ACC112 (cell line): ENCODE measurements around the gene SBNO2.
"Not testable (repeated sequence)": the region's sequence is repeated elsewhere in the genome, so short reads cannot be mapped to it uniquely, and the experiment has no call there.

ENCODE experiments used
- H2AFZ ChIP-seq: fragments of 200-600 bp; sonication (generic); one replicate; pipeline ENCODE4 v1.6.0; 2017; ENCODE audit warnings: antibody characterized with exemption, low read length; ENCODE audit not compliant: unreplicated experiment
- H3K27ac ChIP-seq: fragments of 200-600 bp; sonication (generic); 2 replicates; pipeline ENCODE4 v1.5.1; 2014; ENCODE audit warnings: low read depth, mild to moderate bottlenecking, antibody characterized with exemption, low read length, moderate library complexity
- H3K27me3 ChIP-seq: fragments of 200-600 bp; sonication (generic); 2 replicates; pipeline ENCODE4 v1.6.1; 2014; ENCODE audit warnings: mild to moderate bottlenecking, antibody characterized with exemption, low read length, moderate library complexity, mixed read lengths; ENCODE audit not compliant: insufficient read depth
- H3K36me3 ChIP-seq: fragments of 200-600 bp; sonication (generic); 2 replicates; pipeline ENCODE4 v1.6.1; 2016; ENCODE audit warnings: mild to moderate bottlenecking, antibody characterized with exemption, low read length, moderate library complexity, mixed read lengths; ENCODE audit not compliant: insufficient read depth
- H3K4me1 ChIP-seq: fragments of 200-600 bp; sonication (generic); one replicate; pipeline ENCODE4 v1.6.1; 2016; ENCODE audit warnings: low read length, mixed read lengths; ENCODE audit not compliant: insufficient read depth, unreplicated experiment, control insufficient read depth
- H3K4me3 ChIP-seq: fragments of 200-600 bp; sonication (generic); 2 replicates; pipeline ENCODE4 v1.5.1; 2014; ENCODE audit warnings: mild to moderate bottlenecking, low read depth, low read length
- H3K79me2 ChIP-seq: fragments of 200-600 bp; sonication (generic); one replicate; pipeline ENCODE4 v1.6.0; 2016; ENCODE audit warnings: low read length; ENCODE audit not compliant: control insufficient read depth, unreplicated experiment, insufficient read depth

The SBNO2 gene

DNA sequence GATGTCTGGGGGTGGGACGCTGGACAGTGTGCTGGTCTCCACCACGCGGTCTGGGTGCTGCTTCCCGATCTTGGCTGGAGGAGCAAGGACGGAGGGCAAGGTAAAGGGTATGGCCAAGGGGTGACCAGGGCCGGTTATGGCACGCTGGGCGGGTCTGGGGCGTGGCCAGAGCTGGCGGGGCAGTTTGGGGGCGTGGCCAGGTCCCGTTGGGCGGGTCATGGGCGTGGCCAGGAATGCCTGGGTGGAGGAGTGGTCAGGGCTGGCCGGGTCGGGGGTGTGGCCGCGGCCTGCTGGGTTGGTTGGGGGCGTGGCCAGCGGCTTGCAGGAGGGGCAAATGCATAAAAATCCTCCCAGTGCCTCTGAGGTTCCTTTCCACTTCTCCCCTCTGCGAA lies 51.1 kb downstream of the SBNO2 start:
- no peak overlapping the region for H3K27ac ChIP-seq
- H3K36me3 ChIP-seq = peaks cover 12% of the 10 kb centered on the region; the same call in 1 of the 2 replicates
- H3K79me2 ChIP-seq = peaks cover 32% of the 10 kb centered on the region
- H3K4me1 ChIP-seq = peaks cover 19% of the 10 kb centered on the region
- H2AFZ ChIP-seq = no peak overlapping the region
- H3K4me3 ChIP-seq = no peak overlapping the region
- no peaks in the 10 kb centered on the region for H3K27me3 ChIP-seq

DNA sequence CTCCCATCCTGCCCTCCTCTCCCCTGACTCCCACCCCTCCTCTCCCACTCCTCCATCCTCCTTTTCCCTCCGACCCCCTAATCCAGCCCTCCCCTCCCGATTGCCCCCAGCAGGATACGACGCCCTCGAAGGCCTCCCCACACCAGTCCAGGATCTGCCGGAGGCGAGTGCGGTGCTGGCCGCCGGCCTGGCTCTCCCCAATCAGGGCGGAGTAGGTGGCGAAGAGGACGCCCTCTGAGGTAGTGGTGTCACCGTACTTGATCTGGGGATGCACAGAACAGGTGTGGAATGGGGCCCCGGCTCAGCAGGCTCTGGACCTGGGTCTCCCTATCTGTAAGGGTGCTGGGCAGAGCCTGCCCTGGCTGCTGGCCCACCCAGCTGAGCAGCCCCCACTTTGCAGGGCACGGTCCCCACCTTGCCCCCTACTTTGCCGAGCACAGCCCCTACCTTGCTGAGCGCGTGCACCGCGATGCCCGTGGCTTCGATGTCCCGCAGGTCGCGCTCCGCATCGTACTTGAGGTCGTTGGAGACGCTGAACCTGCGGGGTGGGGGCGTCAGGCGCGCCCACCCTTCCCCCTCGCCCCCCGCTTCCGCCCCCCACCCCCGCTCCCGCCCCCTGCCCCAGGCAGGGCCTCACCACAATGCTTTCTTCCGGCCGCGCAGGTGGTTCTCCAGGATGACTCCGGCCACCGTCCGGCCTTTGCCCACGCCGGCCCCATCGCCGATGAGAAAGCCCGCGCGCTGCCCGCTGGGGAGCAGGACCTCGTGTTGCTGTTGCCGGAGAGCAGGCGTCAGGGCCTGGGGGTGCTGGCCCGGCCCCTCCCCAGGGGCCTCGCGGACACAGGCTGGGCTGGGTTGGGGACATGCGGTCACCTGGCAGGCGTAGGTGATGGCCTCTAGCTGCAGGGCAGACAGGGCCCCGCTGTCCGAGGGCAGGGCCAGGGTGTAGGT lies 51.8 kb downstream of the SBNO2 start:
- Histone ChIP-seq H3K27ac (no peak overlapping the region), H3K79me2 (peaks cover 26% of the 10 kb centered on the region), H2AFZ (no peak overlapping the region), H3K27me3 (no peaks in the 10 kb centered on the region), H3K4me3 (no peak overlapping the region), H3K4me1 (peaks cover 15% of the 10 kb centered on the region), H3K36me3 (peaks cover 12% of the 10 kb centered on the region; the same call in 1 of the 2 replicates)

DNA sequence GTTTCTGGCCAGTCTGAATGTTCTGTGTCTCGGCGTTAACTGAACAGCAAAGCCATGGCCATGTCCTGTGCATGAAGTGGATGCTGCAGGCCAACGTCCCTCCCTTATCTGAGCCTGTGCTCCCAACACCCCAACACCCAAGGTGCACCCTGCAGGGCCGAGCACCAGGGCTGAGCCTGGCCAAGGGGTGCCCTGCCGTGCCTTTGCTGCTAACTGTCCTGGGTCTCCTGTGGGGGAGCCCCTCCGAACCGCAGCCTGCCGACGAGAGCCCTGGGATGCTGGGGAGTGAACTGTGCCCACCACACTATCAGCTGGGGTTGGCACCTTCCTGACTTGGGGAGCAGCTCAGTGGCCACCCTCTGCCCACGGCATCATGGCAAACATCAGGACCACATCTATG lies 52.7 kb downstream of the SBNO2 start:
- Histone ChIP-seq H3K27me3 (no peaks in the 10 kb centered on the region), H3K36me3 (peaks cover 12% of the 10 kb centered on the region; the same call in 1 of the 2 replicates), H3K4me3 (no peak overlapping the region), H3K27ac (no peak overlapping the region), H3K4me1 (peaks cover 7% of the 10 kb centered on the region), H3K79me2 (peaks cover 20% of the 10 kb centered on the region), H2AFZ (no peak overlapping the region)

DNA sequence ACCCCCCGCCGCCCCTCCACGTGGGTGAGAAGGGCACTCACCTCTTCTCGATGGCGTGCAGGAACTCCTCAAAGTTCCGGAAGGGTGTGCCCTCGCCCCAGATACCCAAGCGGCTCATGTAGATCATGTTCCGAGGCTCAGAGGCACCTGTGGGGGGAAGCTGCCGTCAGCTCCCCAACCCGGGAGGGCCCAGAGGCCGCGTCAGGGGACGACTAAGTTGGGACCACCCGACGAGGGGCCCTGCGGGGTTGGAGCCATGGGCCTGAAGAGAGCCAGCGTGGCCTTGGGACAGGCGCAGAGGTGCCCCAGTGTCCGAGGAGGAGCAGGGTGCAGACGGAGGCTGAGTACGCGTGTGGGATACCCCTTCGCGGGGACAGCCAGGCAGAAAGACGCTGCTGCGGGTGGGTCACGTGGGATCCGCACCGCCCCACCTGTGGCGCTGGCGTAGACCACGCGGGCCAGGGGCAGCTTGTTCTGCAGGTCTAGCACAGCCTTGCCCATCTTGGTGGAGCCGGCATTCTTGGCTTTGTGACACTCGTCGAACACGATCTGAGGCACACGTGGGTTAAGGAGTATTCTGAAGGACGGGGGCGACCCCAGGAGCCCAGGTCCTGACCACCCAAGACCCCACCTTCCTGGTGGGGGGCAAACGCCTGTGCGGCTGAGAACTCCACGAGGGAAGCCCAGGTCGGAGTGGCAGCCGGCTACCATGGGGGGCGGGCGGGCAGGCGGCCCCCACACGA lies 54.4 kb downstream of the SBNO2 start:
- peaks cover 12% of the 10 kb centered on the region; the same call in 1 of the 2 replicates for H3K36me3 ChIP-seq

DNA sequence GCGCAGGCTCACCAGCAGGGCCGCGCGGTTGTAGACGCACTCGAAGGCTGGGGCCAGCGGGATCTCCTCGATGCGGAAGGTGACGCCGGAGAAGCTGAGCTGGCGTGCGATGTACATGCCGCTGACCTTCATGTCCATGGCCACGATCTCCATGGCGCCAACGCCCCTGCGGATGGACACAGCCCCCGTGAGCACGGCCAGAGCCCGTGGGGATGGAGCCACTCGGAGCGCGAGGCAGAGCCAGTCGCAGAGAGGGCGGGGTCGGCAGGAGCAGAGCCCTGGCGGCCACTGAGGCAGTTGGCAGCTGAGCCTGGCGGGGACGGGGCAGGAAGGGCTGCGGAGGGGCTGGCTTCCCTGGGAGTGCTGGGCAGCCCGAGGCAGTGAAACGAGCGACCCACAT lies 55.1 kb downstream of the SBNO2 start:
- H3K36me3 ChIP-seq = peaks cover 12% of the 10 kb centered on the region; the same call in 1 of the 2 replicates
- no peaks in the 10 kb centered on the region for H3K4me1 ChIP-seq
- H2AFZ ChIP-seq = no peak overlapping the region

More for the DNA sequence above, 54.4 kb downstream of the SBNO2 start:
- Histone ChIP-seq H3K27me3 (no peaks in the 10 kb centered on the region), H3K79me2 (peaks cover 9% of the 10 kb centered on the region), H3K4me3 (no peak overlapping the region), H2AFZ (no peak overlapping the region), H3K27ac (no peak overlapping the region), H3K4me1 (no peaks in the 10 kb centered on the region)

DNA sequence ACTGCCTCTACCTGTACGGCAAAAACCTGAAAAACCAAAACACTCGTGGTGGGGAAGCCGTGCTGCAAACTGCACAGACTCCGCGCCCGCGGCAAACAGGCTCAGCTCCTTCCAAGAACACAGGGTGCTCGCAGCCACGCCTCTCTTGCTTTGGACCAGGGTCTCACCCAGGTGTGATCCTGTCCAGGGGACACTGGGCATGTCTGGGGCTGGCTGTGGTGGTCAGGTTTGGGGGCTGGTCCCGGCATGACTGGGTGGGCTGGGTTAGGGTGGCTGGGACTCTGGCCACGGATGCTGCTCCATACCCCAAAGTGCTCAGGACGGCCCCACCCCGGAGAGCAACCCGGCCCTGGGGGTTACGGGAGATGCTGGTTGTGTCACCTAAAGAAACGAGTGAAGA lies 56.4 kb downstream of the SBNO2 start:
- H3K79me2 ChIP-seq = no peaks in the 10 kb centered on the region
- no peaks in the 10 kb centered on the region for H3K4me1 ChIP-seq
- H3K4me3 ChIP-seq = no peak overlapping the region
- H3K36me3 ChIP-seq = peaks cover 3% of the 10 kb centered on the region; the same call in 1 of the 2 replicates
- H3K27me3 ChIP-seq = no peaks in the 10 kb centered on the region
- no peak overlapping the region for H2AFZ ChIP-seq
- no peak overlapping the region for H3K27ac ChIP-seq

More for the DNA sequence above, 55.1 kb downstream of the SBNO2 start:
- no peak overlapping the region for H3K4me3 ChIP-seq
- no peak overlapping the region for H3K27ac ChIP-seq
- peaks cover 6% of the 10 kb centered on the region for H3K79me2 ChIP-seq
- H3K27me3 ChIP-seq = no peaks in the 10 kb centered on the region

DNA sequence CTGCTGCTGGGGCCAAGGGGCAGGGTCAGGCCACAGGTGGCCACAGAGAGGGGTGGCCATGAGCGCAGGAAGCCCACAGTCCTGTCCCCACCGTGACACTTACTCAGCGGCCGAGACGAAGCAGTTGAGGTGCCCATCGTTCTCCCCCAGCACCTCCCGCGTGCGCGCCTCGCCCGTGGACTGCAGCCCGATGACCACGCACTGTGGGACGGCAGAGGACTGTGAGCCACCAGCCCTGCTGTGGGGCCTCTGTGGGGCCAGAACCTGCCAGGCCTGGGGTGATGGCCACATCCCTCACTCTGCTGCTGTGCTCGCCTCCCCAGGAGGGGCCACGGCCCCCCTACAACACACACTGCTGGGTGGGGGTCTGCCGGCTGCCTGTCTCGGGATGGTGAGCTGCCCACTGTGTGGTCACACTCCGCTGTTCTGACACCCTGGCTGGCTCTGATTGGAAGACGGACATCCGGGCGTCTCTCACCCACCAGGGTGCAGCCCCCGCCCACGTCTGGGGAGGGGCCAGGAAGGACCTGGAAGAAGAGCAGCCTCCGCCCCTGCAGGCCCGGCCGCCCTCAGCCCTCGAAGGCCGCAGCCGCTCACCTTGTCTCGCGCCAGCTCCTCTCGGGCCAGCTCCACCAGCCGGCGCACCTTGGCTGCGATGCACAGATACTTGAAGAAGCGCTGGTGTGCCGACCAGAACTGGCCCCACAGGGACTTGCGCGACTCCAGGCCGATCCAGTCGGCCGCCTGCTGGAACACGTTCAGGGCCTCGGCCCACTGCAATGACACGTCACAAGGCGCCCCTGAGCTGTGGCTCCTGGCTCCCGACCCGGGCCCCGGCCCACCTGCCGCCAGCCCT lies 57.1 kb downstream of the SBNO2 start:
- no peaks in the 10 kb centered on the region for H3K4me1 ChIP-seq
- no peaks in the 10 kb centered on the region for H3K27me3 ChIP-seq
- no peaks in the 10 kb centered on the region for H3K79me2 ChIP-seq
- H2AFZ ChIP-seq = no peak overlapping the region
- peaks cover 3% of the 10 kb centered on the region; the same call in 1 of the 2 replicates for H3K36me3 ChIP-seq
- no peak overlapping the region for H3K27ac ChIP-seq
- H3K4me3 ChIP-seq = no peak overlapping the region

DNA sequence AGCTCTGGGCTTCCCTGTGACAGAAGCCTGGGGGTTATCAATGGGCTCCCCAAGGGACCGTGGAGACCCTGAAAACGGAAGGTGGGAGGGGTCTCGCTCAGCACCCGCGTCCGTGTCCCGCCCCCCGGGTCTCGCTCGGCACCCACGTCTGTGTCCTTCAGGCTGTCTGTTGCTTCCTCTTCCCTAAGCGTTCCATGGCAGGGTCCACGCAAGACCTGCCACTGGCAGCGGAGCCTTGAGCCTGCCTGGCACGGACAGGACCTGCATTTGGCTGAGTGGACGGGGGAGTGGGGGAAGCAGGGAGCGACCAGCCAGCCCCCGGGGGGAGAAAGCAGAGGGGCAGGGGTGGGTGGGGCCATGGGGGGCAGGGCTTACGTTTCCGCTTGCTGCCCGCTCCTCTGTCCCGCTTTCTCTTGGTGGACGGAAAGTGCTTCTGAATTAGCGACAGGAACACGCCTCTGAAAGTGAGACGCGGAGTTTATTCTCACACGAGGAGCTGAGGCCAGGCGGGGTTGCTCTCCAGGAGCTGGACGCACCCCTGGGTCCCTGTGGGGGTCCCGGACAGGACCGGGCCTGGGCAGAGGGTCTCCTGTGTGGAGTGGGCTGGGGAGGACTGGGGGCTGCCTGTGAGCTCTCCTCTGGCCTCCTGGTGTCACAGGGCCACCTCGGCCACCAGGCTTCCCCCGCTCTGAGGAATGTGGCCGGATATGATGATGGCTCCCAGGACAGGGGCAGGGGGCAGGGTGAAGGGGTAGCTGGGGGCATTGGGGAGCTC lies 58.2 kb downstream of the SBNO2 start:
- no peaks in the 10 kb centered on the region for H3K27me3 ChIP-seq
- H2AFZ ChIP-seq = no peak overlapping the region
- H3K36me3 ChIP-seq = peaks cover 3% of the 10 kb centered on the region; the same call in 1 of the 2 replicates
- no peak overlapping the region for H3K27ac ChIP-seq
- no peaks in the 10 kb centered on the region for H3K4me1 ChIP-seq
- H3K79me2 ChIP-seq = no peaks in the 10 kb centered on the region
- H3K4me3 ChIP-seq = no peak overlapping the region

DNA sequence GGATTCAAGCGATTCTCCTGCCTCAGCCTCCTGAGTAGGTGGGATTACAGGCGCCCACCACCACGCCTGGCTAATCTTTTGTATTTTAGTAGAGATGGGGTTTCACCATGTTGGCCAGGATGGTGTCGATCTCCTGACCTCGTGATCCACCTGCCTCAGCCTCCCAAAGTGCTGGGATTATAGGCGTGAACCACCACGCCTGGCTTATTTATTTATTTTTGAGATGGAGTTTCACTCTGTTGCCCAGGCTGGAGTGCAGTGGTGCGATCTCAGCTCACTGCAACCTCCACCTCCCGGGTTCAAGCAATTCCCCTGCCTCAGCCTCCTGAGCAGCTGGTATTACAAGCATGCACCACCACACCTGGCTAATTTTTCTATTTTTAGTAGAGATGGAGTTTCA lies 59.3 kb downstream of the SBNO2 start:
- H2AFZ ChIP-seq, H3K4me1 ChIP-seq, H3K27me3 ChIP-seq, H3K36me3 ChIP-seq, H3K4me3 ChIP-seq, H3K27ac ChIP-seq, H3K79me2 ChIP-seq: not testable (repeated sequence)
